ENCODE data around the gene GPD1L.

DNA sequence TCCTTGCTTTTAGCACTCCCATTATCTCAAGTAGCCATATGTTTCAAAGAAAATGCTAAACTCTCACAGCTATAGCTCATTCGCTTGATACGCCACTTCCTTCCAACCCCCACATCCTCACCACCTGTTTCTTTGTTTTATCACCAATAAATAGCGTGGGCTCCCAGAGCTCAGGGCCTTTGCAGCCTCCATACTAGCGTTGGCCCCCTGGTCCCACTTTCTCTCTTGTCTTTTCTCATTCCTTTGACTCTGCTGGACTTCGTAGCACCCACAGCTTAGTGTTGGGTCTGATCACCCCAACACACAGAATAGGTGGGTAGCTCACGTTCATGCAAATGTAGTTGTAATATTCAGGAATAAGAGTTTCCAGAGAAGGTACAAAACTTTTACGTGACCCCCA lies 4.1 kb upstream of the GPD1L start:
- TF ChIP-seq, protein P1, sequence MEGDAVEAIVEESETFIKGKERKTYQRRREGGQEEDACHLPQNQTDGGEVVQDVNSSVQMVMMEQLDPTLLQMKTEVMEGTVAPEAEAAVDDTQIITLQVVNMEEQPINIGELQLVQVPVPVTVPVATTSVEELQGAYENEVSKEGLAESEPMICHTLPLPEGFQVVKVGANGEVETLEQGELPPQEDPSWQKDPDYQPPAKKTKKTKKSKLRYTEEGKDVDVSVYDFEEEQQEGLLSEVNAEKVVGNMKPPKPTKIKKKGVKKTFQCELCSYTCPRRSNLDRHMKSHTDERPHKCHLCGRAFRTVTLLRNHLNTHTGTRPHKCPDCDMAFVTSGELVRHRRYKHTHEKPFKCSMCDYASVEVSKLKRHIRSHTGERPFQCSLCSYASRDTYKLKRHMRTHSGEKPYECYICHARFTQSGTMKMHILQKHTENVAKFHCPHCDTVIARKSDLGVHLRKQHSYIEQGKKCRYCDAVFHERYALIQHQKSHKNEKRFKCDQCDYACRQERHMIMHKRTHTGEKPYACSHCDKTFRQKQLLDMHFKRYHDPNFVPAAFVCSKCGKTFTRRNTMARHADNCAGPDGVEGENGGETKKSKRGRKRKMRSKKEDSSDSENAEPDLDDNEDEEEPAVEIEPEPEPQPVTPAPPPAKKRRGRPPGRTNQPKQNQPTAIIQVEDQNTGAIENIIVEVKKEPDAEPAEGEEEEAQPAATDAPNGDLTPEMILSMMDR (IDR thresholded peaks at IDR 0.05; ENCODE audit: poor library complexity, severe bottlenecking) = no peak
- no peak for TF ChIP-seq RAD21 (conservative IDR thresholded peaks at IDR 0.05)
- TF ChIP-seq, protein P2, sequence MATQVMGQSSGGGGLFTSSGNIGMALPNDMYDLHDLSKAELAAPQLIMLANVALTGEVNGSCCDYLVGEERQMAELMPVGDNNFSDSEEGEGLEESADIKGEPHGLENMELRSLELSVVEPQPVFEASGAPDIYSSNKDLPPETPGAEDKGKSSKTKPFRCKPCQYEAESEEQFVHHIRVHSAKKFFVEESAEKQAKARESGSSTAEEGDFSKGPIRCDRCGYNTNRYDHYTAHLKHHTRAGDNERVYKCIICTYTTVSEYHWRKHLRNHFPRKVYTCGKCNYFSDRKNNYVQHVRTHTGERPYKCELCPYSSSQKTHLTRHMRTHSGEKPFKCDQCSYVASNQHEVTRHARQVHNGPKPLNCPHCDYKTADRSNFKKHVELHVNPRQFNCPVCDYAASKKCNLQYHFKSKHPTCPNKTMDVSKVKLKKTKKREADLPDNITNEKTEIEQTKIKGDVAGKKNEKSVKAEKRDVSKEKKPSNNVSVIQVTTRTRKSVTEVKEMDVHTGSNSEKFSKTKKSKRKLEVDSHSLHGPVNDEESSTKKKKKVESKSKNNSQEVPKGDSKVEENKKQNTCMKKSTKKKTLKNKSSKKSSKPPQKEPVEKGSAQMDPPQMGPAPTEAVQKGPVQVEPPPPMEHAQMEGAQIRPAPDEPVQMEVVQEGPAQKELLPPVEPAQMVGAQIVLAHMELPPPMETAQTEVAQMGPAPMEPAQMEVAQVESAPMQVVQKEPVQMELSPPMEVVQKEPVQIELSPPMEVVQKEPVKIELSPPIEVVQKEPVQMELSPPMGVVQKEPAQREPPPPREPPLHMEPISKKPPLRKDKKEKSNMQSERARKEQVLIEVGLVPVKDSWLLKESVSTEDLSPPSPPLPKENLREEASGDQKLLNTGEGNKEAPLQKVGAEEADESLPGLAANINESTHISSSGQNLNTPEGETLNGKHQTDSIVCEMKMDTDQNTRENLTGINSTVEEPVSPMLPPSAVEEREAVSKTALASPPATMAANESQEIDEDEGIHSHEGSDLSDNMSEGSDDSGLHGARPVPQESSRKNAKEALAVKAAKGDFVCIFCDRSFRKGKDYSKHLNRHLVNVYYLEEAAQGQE (IDR thresholded peaks at IDR 0.05; ENCODE audit: borderline replicate concordance) = no peak
- no peak for TF ChIP-seq TAF1 (IDR thresholded peaks at IDR 0.05; ENCODE audit: low read depth)
- no peak for TF ChIP-seq EZH2 (IDR thresholded peaks at IDR 0.05; ENCODE audit: borderline replicate concordance, insufficient read depth, low read length, poor library complexity, severe bottlenecking)
- TF ChIP-seq EP300 (conservative IDR thresholded peaks at IDR 0.05; ENCODE audit: poor library complexity, severe bottlenecking) = no peak
- TF ChIP-seq POLR2AphosphoS5 (IDR thresholded peaks at IDR 0.05) = no peak
